Measurements from ENCODE around the gene PEBP1.

The PEBP1 gene

GRCh38 chr12:118193958-118194357 is 58.0 kb downstream of the PEBP1 start:
- no peak for DNase-seq (ENCODE audit: low spot score)

Data from AG08396 (cell line).